Prostate gland (tissue), 2 donors: Measurements from ENCODE around the gene CDK5RAP1. TPM values are rescaled to one million over a fixed set of nuclear protein-coding genes. Genes with fewer than 3 reads are reported as not detected.

Source experiments
- DNase-seq: peaks from one replicate; pipeline ENCODE4 v3.0.0-alpha.2; 2019; ENCODE audit warnings: low spot score
- H3K27ac ChIP-seq, 2 donors: fragments of 200-600 bp; sonication (generic); 2 replicates each; pipeline ENCODE4 v1.5.1; 2017 to 2019
- H3K27me3 ChIP-seq: fragments of 200-600 bp; sonication (generic); replicated peaks from 2 replicates; pipeline ENCODE4 v1.5.1; 2019; ENCODE audit not compliant: insufficient read depth
- H3K36me3 ChIP-seq, 2 donors: fragments of 200-600 bp; sonication (generic); 1 replicate in 1 of 2; 2 replicates in 1 of 2; pipeline versions ENCODE4 v1.5.1 to v1.8.1; 2017 to 2019
- H3K4me1 ChIP-seq: fragments of 200-600 bp; sonication (generic); replicated peaks from 2 replicates; pipeline ENCODE4 v1.5.1; 2019
- H3K4me3 ChIP-seq, 2 donors: fragments of 200-600 bp; sonication (generic); 2 replicates each; pipeline ENCODE4 v1.5.1; 2017 to 2019
- H3K9me3 ChIP-seq: fragments of 200-600 bp; sonication (generic); 2 replicates; pipeline ENCODE4 v1.5.1; 2017
- POLR2A ChIP-seq: fragments of 450-650 bp; IDR thresholded peaks from one replicate; pipeline ENCODE4 v1.6.1; 2016; ENCODE audit warnings: antibody characterized with exemption, mild to moderate bottlenecking
- POLR2AphosphoS5 ChIP-seq: sonication (generic); formaldehyde crosslinking; IDR thresholded peaks from one replicate; pipeline ENCODE4 v1.6.1; 2017; ENCODE audit warnings: antibody characterized with exemption
- WGBS: methylation state at CpG from one replicate; pipeline ENCODE4 v1.1.5; 2018; 5-methylcytosine and 5-hydroxymethylcytosine counted together
- intact Hi-C: fragments of 100-400 bp; cut with DNase I; formaldehyde crosslinking; loops from one replicate; pipeline ENCODE4 v1.14.2; 2022
- total RNA-seq, 2 donors: library from RNA; depleted of rRNA; stranded (reverse); fragments of >200 nt; gene quantifications; one replicate each; pipeline ENCODE4 v1.1.0, GENCODE V29; 2016
- TF ChIP-seq, protein P1 (sequence below), 4 experiments: fragments of 200-600 bp in 2 of 4; fragments of 450-650 bp in 2 of 4; sonication (generic) in 2 of 4; IDR thresholded peaks; 1 replicate in 3 of 4; 2 replicates in 1 of 4; pipeline ENCODE4 v1.5.1; 2016 to 2019; ENCODE audit warnings: antibody characterized with exemption in 4 of 4, mild to moderate bottlenecking in 2 of 4, moderate library complexity in 2 of 4

CDK5RAP1 gene
- total RNA-seq, 2 donors from 2014 or later, result 18.0 to 24.7 TPM

GRCh38 chr20:33328157-33329137 is 72.9 kb downstream of the CDK5RAP1 start:
- Histone ChIP-seq H3K4me1 (no peaks in the 10 kb centered on the region), H3K27ac (no peak overlapping the region), H3K27me3 (peaks cover 2% of the 10 kb centered on the region), H3K9me3 (no peaks in the 10 kb centered on the region), H3K36me3 (no peaks in the 10 kb centered on the region), H3K4me3 (no peak overlapping the region)
- DNase-seq, result no peak
- TF ChIP-seq, protein P1, sequence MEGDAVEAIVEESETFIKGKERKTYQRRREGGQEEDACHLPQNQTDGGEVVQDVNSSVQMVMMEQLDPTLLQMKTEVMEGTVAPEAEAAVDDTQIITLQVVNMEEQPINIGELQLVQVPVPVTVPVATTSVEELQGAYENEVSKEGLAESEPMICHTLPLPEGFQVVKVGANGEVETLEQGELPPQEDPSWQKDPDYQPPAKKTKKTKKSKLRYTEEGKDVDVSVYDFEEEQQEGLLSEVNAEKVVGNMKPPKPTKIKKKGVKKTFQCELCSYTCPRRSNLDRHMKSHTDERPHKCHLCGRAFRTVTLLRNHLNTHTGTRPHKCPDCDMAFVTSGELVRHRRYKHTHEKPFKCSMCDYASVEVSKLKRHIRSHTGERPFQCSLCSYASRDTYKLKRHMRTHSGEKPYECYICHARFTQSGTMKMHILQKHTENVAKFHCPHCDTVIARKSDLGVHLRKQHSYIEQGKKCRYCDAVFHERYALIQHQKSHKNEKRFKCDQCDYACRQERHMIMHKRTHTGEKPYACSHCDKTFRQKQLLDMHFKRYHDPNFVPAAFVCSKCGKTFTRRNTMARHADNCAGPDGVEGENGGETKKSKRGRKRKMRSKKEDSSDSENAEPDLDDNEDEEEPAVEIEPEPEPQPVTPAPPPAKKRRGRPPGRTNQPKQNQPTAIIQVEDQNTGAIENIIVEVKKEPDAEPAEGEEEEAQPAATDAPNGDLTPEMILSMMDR (IDR thresholded peaks at IDR 0.05), result no peak
- TF ChIP-seq POLR2AphosphoS5 (no peak), POLR2A (no peak)
- WGBS, result 69% methylated on average over 23 of the region's 23 CpGs
- intact Hi-C loops, result no loop called here

- intact Hi-C loops, result no loop called here
- Histone ChIP-seq H3K27ac (no peak overlapping the region), H3K36me3 (no peaks in the 10 kb centered on the region), H3K4me1 (no peaks in the 10 kb centered on the region), H3K4me3 (no peak overlapping the region), H3K9me3 (no peaks in the 10 kb centered on the region), H3K27me3 (peaks cover 2% of the 10 kb centered on the region)
- DNase-seq, result no peak
- WGBS, result 98% methylated on average over 2 of the region's 2 CpGs
- TF ChIP-seq POLR2A (no peak), POLR2AphosphoS5 (no peak)
- TF ChIP-seq, protein P1 (IDR thresholded peaks at IDR 0.05), result no peak
Measured at GRCh38 chr20:33325350-33325749, 76.0 kb downstream of the CDK5RAP1 start.

- no peak overlapping the region for H3K27ac ChIP-seq
- intact Hi-C loops, result no loop called here
- WGBS, result 53% methylated on average over 8 of the region's 8 CpGs
- no peaks in the 10 kb centered on the region for H3K9me3 ChIP-seq
- H3K27me3 ChIP-seq, result no peaks in the 10 kb centered on the region
- H3K36me3 ChIP-seq, result no peaks in the 10 kb centered on the region
- no peak overlapping the region for H3K4me3 ChIP-seq
- TF ChIP-seq POLR2AphosphoS5, result no peak
- TF ChIP-seq, protein P1 (IDR thresholded peaks at IDR 0.05), result no peak
- TF ChIP-seq POLR2A, result no peak
- H3K4me1 ChIP-seq, result no peaks in the 10 kb centered on the region
- DNase-seq, result no peak
Measured at GRCh38 chr20:33323236-33323635, 78.1 kb downstream of the CDK5RAP1 start.

GRCh38 chr20:33322456-33322855 is 78.9 kb downstream of the CDK5RAP1 start:
- intact Hi-C loops, result no loop called here
- 70% methylated on average over 3 of the region's 3 CpGs for WGBS
- H3K4me1 ChIP-seq, result no peaks in the 10 kb centered on the region
- no peak for DNase-seq
- TF ChIP-seq POLR2A (no peak), POLR2AphosphoS5 (no peak)
- TF ChIP-seq, protein P1 (IDR thresholded peaks at IDR 0.05), result no peak
- no peak overlapping the region for H3K4me3 ChIP-seq
- H3K27ac ChIP-seq, result no peak overlapping the region
- no peaks in the 10 kb centered on the region for H3K9me3 ChIP-seq
- no peaks in the 10 kb centered on the region for H3K36me3 ChIP-seq
- H3K27me3 ChIP-seq, result no peaks in the 10 kb centered on the region

- WGBS, result 82% methylated on average over 10 of the region's 10 CpGs
- no peaks in the 10 kb centered on the region for H3K9me3 ChIP-seq
- no peak for TF ChIP-seq POLR2A
- TF ChIP-seq POLR2AphosphoS5, result no peak
- TF ChIP-seq, protein P1 (IDR thresholded peaks at IDR 0.05), result no peak
Measured at GRCh38 chr20:33320006-33320405, 81.3 kb downstream of the CDK5RAP1 start.

More at GRCh38 chr20:33320006-33320405, 81.3 kb downstream of the CDK5RAP1 start:
- DNase-seq, result no peak
- Histone ChIP-seq H3K27ac (no peak overlapping the region), H3K4me1 (no peaks in the 10 kb centered on the region), H3K36me3 (no peaks in the 10 kb centered on the region), H3K4me3 (no peak overlapping the region), H3K27me3 (no peaks in the 10 kb centered on the region)
- intact Hi-C loops, result no loop called here
